H4 (cell line): ENCODE measurements around the gene LRBA. TPM values are rescaled to one million over a fixed set of nuclear protein-coding genes. Genes with fewer than 3 reads are reported as not detected.

Experiments used
- DNase-seq: peaks from one replicate; pipeline ENCODE4 v3.0.0-alpha.2; 2015; ENCODE audit warnings: low spot score
- total RNA-seq: library from RNA; depleted of rRNA; stranded (reverse); fragments of >200 nt; shearing (Covaris generic); gene quantifications from 2 replicates; pipeline ENCODE4 v1.2.3, GENCODE V29; 2014

LRBA gene
- total RNA-seq, 1 experiment from 2014 or later, result 31.1 TPM

DNA sequence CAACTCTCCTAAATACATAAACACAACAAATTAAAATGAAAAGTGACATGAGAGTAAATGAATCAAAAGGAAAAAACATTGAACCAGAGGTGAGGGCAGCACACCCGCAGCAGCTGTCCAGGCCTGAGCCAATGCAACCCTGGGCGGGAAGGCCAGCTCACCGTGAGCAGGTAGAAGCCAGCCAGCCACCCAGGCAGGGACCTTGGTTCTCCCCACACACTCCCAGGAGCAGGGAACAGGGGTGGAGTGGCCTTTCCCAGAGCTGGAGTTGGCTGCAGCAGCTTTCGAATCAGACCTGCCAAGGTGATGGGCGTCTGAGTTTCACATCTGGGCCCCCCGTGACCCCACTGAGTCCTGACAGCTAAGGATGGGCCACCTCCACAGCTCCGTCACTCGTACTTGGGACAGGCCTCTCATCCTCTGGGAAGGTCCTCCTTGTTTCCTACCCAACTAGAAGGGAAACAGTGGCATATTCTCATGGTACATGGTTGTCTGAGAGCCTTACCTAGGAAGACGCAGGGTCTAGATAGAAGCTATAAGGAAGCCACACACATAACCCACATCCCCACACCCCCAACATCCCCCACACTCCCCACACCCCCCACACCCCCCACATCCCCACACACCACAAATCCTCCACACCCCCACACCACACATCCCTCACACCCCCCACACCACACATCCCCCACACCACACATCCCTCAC, 764.6 kb downstream of the LRBA start:
- no peak for DNase-seq

DNA sequence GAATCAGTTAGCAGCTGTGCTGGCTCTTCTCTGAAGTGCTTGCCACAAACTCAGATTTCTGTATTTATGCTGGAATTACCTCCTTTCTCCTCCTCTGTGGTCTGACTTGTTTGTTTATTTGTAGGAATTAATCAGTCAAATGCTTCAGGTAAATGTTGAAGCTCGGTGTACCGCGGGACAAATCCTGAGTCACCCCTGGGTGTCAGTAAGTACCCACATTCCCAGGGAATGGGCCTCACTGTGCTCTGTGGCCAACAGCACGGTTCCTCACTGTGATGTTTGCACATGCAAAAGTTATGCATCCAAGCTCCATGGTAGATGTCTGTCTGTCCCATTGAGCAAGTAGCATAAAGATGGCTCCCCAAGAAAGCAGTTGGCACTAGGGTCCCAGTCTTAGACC, 766.9 kb downstream of the LRBA start:
- peak; percentile 55 for DNase-seq

- no peak for DNase-seq
Measured at GRCh38 chr4:150247184-150247583, 767.9 kb downstream of the LRBA start.

DNA sequence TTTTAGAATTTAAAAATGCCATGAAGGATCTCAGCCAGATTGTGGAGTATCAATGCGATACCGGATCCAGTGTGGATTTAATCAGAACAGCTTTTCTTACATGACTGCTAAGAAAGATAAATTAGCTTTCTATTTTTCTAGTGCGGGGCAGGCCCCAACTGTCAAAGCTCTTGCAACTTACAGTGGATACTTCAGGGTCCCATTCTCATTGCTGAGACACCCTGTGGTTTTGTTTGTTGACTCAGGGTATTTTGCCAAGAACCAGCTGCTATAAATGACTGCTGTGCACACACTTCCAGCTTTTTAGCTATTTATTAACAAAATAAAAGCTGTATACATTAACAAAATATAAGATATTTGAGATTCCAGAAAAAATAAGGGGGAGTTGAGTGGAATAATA, 770.5 kb downstream of the LRBA start:
- DNase-seq, result peak; percentile 52

DNA sequence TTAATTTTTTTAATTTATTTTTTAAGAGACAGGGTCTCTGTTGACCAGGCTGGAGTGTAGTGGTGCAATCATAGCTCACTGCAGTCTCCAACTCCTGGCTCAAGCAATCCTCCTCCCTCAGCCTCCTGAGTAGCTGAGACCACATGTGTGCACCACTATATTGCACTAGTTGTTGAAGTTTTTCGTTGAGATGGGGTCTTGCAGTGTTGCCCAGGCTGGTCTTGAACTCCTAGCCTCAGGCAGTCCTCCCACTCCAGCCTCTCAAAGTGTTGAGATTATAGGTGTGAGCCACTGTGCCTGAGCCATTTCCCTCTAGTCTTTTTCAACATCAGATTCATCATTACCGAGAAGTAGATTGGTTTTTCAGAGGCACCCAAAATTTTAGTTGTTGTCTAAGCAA, 771.2 kb downstream of the LRBA start:
- DNase-seq, result no peak

GRCh38 chr4:150242820-150243458, 772.1 kb downstream of the LRBA start:
- DNase-seq, result peak; percentile 55

DNA sequence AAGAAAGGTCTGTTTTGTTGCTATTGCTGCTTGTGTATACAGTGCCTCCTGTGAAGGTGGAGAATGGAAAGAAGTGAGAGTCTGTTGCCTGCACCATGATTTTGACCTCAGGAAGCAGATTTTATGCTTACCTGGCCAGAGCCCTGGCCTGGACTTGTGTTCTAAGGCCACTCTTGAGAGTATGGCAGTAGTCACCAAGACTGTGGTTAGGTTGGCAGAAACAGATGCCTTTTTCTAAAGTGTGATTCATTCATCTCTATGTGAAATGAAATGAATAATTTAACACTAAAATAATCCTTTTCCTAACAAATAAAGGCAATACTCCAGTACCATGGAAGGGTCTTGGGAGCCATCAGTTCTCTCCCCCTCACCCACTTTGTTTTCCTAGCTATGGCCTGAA, 775.1 kb downstream of the LRBA start:
- DNase-seq, result no peak

DNA sequence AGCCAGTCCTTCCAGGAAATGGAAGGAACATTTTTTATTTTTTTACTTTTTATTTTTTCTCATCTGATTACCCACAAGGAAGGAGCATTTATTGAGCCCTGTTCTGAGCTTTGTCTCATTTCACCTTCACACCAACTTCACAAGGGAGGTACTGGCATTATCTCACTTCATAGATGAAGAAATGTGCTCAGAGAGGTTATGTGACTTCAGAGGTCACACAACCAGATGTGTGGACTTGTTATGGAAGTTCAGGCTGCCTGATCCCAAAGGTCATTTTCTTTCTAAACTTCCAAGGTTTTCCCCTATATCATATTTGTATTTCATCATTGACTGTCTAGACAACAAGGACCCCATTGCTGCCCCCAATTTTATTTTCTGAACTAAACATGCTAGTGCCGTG, 776.5 kb downstream of the LRBA start:
- no peak for DNase-seq

DNA sequence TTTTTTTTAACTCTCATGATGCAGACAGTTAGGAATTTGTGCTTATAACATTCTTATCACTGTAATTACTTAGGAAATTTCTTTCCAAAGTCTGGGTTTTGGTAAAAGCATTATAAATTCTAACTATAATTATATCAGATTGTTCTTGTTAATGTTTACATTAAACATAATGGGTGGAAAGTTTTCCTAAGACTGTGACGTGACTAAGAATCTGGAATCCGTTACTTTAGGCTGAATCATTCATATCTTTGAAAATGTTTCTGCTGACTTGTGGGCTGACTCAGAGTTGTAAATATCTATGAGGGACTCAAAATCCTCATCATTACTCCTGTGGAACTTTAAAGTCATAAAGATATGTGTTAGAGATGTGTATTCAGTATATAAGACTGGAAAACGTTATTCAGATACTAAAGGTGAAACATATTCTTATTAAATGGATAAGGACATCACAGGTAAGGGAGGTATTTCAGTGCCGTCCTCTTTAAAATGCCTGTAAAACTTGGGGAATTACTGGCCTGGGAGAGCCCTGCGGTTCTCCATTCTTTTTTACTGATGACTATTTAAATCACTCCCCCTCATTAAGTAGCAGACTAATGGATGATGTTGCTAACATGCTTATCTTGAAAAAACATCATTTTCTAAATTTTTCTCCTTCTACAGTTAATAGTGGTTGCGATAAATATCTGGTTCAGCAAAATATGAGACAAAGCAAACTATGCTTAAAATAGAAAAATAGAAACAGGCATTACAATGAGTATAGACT, 777.8 kb downstream of the LRBA start:
- DNase-seq, result peak; percentile 94

DNA sequence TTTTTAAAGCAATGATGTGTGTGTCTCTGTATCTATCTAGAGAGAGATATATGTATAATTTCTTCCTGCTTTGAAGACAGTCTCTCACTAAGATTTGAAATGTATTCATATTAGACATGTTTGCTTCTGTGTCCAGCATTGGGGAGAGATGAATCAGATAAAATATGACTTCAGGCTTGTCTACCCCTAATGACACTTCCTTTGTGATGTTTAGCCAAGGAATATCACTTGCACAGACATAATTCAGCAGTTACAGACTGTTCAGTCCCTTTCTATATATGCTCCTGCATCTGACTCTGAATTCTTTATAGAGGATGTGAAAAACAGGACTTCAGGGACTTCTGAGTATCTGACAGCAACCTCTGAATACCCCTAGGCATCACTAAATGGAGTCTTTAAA, 778.5 kb downstream of the LRBA start:
- peak; percentile 19 for DNase-seq

GRCh38 chr4:150235808-150236271, 779.2 kb downstream of the LRBA start:
- DNase-seq, result no peak

DNA sequence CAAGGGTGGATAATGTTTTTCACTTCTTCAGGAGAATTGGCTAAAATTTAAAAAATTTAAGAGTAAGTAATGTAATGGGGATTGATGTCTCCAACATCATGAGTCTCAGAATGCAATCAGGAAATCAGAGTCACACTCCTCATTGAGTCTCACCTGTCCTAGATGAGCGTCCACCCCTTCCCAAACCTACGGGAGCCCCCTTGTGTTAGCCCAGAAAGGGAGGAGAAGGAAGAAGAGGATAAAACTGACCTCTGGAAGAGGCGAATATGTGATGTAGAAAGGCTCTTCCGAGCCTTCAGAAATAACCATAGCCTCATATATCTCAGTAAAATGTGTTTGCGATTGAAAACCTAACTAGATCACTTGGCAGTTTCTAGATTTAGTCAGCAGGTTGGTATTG, 779.8 kb downstream of the LRBA start:
- DNase-seq, result no peak

DNA sequence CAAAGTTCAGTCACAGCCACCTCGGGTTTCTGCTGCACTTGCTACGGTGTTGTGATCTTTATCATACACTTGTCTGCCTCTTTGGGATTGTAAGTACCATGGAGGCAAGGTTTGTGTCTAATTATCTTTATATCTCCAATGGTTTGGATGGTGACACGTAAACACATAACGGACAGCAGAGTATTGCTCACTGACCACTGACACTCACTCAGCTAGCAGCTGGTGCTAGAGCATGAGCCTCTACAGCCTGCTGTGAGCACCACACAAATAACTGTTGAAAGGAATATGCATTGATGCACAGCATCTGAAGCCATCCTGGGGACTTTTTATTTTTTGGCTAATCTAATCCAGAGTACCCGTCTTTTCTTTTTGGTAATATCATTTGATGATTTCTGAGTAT, 780.8 kb downstream of the LRBA start:
- no peak for DNase-seq

DNA sequence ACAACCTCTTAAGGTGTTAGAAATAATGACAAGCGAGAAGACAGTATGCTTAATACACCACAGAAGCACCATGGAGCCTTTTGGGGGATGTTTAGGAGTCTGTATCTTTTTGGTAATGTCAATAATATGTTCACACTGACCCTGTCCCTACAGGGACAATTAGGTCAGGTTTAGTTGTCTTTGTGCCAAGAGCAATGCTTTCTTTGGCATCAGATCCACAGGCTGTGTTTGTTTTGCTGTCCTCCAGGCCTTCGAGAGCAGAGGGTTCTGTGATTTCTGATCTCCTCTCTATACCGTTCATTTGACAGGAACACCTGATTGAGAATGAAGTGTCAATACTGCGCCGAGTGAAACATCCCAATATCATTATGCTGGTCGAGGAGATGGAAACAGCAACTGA, 783.1 kb downstream of the LRBA start:
- DNase-seq, result no peak

- DNase-seq, result no peak
Measured at GRCh38 chr4:150231107-150231770, 783.8 kb downstream of the LRBA start.

DNA sequence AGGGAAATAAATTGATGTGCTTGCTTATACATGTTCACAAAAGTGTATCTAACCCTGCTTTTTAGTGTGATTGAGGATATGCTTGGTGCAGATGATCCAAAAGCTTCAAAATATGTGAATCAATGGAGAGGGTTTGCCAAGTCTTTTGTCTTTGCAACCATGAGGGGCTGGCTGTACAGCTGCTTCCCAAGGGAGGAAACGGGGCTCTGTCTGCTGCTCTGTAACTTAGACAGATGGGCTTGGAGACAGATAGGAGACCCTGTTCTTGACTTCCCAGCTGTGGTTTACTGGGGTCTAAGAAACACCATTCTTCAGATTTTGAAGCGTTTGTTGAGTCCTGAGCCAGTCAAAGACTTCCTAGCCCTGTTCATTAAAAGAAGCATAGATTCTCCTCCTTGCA, 784.5 kb downstream of the LRBA start:
- no peak for DNase-seq

- peak; percentile 51 for DNase-seq
Measured at GRCh38 chr4:150229520-150229919, 785.6 kb downstream of the LRBA start.

DNA sequence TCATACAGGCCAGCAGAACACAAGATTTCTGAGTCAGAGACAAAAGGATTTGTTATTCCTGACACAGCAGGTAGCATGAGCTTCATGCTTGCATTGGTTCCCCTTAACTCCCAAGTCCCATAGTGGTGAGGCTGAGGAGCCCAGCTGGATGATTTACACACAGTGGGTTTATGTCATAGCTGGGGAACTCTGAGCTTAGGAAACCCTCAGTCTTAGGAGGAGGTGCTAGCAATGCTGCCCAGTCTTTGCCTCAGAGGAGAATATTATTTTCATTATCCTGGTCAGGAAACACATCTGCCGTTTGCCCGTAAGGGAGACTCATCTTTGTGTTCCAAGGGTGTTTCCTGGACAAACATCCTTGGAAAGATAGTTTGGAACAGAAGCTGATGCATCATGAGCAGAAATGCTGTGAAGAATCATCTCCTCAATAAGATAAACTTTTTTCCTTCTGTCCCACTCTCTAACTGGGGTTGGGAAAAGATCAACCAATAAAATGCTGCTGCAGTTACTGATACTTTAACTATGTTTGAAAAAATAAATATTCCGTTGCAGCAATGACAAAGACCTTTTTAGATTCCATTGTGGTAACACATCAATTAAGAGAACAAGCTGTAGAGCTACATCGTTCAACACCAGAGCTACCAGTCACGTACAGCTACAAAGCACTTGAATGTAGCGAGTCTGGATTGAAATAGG, 790.0 kb downstream of the LRBA start:
- peak; percentile 95 for DNase-seq

GRCh38 chr4:150219841-150220240, 795.2 kb downstream of the LRBA start:
- DNase-seq, result no peak

GRCh38 chr4:150218447-150218846, 796.6 kb downstream of the LRBA start:
- DNase-seq, result no peak

- no peak for DNase-seq
Measured at GRCh38 chr4:150217808-150218207, 797.3 kb downstream of the LRBA start.

- DNase-seq, result peak; percentile 59
Measured at GRCh38 chr4:150217192-150217591, 797.9 kb downstream of the LRBA start.
